ENCODE data around the gene COL19A1.
A peak's percentile ranks its signal among the peaks of the same experiment; 100 is the strongest.
"Not testable (repeated sequence)": the region's sequence is repeated elsewhere in the genome, so short reads cannot be mapped to it uniquely, and the experiment has no call there.

Gene COL19A1

DNA sequence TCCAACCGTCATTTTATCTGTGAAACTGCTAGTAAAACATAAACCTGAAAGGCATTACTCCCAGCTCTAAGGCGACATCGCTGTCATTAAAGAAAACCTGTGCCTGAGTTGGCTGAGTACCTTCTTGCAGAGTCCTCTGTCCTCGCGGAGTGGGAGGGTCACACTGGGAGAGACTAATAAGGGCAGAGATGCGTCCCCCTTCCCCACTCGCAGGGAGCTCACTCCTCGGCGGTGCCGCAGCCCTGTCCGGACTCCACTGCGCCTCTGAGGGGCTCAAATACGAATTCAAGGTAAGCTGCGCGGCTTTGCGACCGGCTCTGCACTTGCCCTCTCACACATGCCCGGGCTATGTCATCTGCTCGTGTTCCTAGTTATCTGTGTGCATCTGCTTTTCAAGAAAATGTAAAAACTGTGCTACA is at the start of gene COL19A1:
Gene COL19A1 (plus strand): TSS at position 206 of the 419 bp plus-strand sequence. CDS start 13,012 bp downstream, outside the sequence.
- peak; percentile 17 for DNase-seq

DNA sequence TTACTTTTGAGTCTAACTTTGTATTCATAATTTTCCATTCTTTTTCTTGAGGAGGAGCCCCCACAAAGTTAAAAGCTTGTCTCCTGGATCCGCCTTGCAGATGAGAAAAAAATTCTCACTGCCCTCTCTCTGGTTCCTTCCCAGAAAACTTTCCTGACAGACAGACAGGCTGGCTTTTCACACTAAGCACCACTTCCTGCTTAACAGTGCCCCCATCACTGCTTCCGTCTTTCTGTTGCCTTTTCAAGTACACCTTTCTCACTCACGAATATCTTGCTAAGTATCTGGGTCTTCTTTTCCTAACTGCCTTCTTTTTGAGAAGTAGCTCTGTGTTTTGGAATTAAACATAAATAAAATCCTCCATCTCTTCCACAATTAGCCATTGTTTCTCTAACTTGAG is 49.8 kb upstream of the COL19A1 start:
- DNase-seq: no peak

DNA sequence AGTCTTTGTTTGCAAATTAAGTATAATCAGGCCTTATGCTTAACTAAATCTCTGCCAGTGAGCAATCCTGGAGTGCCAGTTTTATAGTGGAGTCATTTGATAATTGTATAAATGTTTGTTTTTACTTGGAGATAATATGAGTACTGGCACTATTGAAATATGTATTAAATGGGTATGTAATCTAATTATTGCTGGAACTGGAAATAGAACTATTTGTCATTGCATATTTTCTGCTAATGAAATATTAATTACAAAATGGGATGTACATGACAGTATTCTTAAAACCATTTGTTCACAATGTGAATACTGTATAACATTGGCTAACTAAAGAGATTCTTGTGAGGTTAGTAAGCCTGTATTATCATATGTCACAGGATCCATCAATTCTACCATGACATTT is 49.0 kb upstream of the COL19A1 start:
- no peak for DNase-seq

DNA sequence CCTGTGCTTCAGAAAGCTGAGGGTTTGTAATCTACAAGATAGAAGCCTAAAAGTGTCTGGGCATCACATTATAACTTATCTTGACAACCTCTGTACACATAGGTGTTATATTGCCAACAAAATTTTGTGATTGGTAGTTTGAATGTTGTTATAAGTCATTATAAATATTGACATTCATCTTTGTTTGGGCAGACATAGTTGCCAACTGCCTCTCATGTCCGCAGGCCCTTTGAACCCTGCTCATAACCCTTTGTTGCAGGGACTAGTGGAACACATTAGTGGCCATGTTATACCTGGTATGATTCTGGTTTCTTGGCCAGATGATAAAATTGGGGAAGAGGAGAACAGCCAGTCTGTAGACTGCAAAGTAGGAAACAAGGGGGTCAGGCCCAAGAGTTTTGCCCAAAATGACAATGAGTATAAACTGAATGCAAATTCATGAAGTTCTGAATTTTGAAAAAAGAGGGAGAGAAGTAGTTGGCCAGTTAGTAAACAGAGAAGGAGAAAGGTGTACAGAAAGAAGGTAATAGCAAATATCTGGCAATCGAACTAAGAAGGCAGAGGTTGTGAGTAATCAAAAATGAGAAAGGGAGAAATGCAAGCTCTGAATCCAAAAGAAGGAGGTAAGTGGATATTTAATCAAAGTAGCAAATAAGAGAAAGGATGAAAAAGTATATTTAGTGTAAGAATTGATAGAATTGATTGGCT is 48.0 kb upstream of the COL19A1 start:
- DNase-seq: no peak

DNA sequence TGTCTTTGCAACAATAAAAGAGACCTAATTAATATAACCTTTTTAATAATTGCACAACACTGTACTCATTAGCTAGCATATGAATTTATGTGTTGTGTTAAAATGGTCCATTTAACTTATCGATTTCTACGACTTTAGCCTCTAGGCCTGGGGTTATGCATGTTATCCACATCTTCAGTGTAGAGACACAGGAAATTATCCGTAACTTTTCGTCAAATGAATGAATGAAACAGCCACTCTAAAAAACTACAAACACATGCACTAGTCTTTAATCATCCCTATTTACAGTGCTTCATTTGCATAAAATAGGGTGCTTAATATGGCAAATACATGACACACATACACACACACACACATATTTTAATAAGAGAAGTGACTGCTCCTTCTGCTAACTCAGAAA is 47.2 kb upstream of the COL19A1 start:
- no peak for DNase-seq

DNA sequence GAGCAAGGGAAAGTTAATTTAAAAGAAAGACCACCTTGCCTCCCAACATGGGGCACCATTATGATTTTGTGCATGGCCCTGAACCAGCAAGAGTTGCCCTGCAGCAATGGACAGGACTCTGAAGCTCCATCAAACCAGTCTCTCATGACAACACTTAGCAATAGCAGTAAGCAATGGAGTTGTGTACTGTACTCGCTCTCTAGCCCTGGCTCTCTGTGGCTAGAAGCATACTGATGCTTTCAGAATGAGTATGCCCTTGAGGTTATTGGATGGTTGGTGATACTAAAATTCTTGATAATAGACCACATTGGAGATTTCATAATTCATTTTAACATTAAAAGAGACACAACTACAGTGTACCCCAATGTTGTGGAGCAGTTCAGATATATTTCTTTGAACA is 46.3 kb upstream of the COL19A1 start:
- DNase-seq: no peak

DNA sequence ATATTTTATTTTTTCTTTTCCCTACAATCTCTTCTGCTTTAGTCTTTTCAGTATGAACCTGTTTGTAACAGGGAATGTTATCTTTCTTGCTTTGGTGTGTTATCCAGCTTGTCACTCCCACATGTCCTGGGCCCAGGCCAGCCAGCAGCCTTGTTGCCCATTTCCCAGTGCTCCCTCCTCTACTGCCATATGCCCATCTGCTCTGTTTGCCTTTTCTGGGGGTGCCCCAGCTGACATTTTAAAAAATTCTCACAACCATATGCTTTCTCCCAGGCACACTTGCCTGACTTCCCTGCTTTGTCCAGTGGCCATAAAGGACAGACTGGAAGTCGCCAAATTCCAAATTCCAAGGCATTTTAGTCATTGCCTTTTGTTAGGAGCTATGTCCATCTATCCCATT is 45.9 kb upstream of the COL19A1 start:
- DNase-seq: no peak

DNA sequence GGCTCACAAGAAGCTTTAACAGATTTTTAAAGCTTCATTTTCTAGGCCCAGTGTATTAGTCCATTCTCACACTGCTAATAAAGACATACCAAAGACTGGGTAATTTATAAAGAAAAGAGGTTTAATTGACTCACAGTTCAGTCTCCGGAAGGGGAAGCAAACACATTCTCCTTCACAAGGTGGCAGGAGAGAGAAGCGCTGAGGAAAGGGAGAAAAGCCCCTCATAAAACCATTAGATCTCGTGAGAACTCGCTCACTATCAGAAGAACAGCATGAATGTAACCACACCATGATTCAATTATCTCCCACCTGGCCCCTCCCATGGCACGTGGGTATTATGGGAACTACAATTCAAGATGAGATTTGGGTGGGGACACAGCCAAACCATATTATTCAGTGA is 42.0 kb upstream of the COL19A1 start:
- not testable (repeated sequence) for DNase-seq

DNA sequence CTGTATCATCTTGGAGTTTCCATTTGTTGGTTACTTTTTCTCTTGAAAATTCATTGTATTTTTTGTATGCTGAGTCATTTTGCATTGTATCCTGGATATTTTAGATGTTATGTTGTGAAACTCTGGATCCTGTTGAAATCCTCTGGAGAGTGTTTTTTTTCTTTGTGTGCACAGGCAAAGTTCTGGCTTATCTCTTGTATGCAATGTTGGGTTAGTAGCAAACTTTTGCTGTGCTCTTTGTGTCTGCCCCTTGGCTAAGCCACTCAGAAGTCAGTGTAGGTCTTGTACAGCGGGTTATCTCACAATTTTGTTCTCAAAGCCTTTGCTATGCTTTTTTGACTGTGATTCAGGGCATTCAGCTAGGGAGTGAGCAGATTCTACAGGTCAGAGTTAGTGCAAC is 40.5 kb upstream of the COL19A1 start:
- DNase-seq: no peak

DNA sequence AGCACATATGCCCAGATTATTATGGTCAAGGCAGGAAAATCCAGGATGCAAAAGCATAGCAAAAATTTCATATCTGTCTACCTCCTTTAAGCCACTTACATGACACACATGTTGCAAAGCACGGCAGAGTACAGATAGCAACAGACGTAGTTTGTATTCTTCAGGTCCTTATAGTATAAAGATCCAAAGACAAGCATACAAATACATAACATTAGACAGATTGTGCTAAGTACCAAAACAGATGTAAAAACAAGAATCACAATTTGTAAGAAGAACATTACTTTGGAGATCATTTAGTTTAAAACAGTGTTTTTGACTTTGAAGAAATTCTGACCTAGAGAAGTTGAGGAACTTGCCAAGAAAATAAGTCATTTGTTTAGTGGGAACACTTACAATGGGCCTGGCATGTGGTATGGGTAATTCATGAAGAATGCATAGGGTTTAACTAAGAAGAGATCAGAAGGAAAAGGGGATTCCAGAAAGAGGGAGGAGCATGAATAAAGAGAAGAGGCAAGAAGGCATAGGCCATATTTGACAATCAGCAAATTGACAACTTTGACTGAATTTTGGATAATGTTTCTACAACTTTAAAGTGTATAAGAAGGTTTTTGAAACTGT is 39.0 kb upstream of the COL19A1 start:
- no peak for DNase-seq

DNA sequence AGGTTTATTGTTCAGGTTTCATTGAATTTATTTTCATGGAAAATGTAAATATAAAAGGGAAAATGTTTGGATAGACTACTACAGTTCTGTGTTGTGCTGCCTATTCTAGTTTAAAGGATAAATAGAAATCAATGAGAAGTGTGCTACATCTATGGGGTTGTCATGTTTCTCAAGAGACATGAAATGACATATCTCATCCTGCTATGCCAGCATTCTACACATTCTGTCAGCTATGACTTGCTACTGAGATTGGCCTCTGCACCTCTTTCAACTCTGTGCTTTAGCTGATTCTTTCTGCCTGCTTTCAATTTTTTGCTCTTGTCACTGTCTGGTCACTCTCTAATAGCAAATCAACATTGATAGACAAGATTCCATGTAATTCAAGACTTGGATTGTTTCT is 33.8 kb upstream of the COL19A1 start:
- DNase-seq: no peak

DNA sequence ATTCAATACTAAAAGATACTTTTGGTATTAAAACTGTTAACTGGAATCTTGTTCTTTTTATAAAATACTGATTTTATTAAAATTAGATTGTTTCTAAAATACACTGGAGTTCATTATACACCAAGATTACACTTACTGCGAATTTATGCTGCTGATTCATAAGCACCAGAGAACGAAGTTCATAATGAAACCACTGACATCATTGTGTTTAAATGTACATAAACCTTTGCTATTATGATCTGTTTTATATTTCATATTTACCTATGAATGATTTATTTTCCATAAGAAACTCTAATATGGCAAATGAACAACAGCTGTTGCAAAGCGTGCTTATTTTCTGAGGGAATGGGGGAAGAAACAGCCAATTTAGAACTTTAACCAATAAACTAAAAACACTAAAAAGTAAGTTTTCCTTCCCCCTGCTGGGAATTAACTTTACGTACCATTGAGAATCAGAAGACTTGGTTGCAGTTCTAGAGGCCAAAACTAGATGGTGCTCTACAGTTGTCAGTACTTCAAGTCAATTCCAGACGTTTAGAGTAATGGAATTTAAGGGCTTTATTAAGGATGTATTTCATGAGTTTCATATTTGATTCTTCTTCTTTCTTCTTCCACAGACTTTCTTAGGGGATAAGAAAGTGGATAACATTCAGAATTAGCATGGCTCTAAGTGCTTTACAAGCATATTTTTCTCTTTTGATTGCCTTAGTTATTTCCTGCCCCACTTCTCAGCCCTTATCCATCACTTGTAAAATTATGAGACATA is 30.8 kb upstream of the COL19A1 start:
- peak; percentile 34 for DNase-seq

DNA sequence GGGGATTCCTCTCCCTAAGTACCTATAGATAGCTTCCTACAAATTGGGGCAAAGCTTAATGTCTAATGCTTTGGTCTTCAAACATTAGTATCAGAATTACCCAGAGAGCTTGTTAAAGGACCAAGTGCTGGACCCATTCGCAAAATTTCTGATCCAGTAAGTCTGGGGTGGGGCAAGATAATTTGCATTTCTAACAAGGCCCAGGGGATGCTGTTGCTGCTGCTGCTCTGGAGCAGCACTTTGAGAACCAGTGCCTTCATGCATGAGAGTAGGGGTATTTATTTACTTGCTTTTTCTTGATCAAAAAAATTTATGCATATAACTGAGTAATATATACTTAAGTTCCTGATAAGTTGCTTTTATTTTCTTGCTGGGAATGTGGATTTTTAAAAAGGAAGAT is 24.5 kb upstream of the COL19A1 start:
- no peak for DNase-seq

DNA sequence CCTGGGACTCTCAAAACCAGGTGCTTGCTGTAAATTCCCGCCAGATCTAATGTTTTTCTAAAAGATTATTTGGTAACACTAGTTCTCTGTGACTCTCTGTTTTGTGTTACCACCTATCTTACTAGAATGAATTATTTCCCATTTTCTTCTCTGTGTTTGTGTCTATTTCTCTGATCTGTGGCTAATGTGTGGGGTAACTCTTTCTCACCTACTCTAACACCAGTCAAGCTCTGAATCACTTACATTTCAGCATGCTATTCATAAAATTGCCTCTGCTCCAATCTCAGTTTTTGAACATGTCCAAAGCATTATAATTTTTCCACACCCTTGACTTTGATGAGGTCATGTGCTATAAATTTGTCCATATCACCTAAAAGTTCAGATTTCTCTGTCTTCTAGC is 23.2 kb upstream of the COL19A1 start:
- DNase-seq: no peak

DNA sequence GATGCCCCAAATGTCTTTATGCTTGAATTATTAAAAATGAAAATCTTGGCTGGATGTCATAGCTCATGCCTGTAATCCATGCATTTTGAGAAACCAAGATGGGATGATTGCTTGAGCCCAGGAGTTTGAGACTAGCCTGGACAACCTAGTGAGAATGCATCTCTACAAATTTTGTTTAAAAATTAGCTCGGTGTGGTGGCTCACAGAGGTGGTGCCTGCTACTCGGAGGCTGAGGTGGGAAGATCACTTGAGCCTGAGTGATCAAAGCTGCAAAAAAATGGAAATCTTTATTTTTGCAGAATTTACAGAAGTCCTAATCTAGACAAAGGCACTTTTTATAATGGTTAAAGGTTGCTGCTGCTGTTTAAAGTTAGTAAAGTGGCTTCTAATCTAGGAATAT is 20.0 kb upstream of the COL19A1 start:
- DNase-seq: no peak

DNA sequence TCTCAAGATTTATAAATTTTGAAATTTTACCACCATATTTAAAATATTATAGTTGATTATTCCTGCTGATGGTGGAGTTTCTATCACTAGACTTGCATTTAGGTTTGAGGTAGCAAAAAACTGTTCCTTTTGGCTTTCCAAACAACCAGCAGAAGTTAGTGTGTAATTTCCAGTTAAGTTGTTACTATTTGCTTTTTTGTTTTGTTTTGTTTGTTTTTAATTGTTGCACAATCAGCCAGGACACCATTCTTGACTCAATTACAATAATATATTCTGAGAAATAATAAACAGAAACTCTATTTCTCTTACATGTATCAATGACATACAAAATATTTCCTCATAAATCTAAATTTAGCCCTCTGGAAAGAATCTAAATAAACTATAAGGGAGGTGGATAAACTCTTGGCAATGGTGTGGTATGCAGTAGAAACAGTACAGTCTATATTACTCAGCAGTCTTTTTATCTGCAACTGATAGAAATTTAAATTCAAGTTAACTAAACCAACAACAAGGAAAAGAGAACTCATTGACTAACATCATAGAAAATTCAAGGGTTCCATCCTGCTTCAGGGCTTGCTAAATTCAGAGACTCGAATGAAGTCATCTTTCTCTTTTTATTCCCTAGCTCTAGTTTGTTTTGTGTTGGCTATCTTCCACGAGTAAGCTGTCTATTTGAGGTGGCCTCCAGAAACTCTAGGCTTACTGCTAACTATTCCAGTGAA is 19.4 kb upstream of the COL19A1 start:
- DNase-seq: no peak

DNA sequence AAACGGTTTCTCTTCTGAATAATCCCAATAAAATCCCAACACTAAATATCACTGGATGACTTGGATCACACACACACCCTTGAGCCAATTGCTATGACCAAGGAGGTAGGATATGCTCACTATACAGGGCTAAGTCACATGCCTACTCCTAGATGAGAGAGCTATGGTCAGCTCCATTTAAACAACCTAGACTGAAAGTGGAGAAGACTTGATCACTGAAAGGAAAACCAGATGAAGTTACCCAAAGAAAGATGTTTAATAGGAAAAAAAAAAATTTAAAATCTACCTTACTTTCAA is 18.9 kb upstream of the COL19A1 start:
- no peak for DNase-seq

DNA sequence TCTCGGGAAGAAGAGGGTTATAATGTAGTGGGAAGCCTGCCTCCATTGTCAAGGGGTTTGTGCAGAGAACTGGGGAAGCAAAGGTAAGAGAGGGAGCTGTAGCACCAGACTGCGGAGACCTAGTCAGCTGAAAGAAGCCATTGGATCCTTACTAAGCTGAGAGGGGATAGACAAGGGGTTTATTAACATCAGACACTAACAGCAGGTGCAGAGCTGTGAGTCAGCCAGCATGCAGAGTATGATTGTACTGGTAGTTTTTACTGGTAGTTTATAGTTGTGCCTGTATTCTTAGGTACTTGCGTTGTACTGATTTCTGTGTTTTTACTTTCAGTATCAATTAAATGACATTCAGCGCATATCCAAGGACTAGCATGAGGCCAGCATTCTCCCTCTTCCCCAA is 17.8 kb upstream of the COL19A1 start:
- DNase-seq: no peak

DNA sequence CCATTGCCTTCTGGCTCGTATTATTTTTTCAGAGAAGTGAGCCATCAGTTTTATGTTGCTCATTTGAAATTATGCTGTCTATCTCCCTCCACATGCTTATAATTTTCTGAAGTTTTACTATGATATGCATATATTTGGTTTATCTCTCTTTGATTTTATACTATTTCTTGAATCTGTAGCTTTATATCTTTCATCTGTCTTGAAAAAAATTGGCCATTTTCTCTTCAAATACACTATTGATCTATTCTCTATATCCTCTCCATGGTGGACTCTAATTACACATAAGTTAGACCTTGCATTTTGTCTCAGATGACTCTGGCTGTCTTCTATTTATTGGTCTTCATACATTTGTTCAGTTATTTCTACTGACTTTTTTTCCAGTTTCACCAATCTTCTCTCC is 13.7 kb upstream of the COL19A1 start:
- no peak for DNase-seq

DNA sequence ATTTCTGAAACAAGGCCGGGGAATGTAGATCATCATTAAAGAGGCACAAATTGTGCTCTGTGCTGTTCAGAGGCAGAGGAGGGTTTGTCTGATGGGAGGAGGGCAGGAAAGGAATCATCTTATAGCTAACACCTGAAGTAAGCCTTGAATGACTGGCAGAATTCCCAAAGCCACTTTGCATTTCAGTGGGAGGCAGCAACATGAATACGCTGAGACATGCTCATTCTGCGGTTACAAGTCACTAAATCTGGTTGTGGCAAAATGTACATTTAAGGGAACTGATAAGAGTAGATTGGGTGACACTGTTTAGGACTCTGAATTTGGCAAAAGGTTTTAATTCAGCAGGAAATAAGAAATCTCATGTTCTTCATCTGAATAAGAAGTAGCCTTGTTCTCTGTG is 4.4 kb upstream of the COL19A1 start:
- peak; percentile 35 for DNase-seq

DNA sequence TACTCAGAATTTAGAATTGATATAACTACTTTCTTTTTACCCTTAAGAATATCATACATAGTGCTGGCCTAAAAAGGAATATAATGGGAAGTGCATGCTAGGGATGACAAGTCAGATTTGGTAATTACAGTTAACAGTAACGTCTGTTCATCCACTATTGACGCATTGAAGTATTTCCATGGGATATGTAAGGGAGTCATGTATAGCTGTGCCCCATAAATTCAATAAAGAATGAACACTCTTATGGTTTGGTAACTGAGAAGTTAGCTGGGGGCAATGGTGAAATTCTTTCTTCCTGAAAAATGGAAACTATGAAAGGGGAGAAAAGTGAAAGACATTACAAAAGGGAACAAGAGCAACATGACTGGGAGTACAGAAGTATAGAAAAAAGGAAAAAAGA is 2.6 kb upstream of the COL19A1 start:
- DNase-seq: no peak

DNA sequence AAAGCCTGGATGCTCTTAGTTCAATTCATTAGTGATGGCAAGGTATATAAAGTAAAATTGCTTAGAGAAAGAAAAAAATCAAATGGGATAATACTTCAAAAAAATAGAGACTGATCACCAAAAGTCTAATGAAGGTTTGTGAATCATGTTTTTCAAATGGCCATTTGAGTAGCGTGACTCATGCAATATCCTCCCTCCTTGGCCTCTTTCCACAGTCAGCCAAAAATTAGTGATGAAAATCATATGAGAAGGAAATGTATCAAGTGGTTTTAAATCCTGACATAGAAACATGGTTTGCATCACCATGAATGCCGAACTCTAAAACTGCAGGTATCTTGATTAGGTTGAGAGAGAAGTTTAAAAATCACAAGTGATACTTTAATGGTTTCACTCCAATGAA is 1.2 kb upstream of the COL19A1 start:
- DNase-seq: no peak

DNA sequence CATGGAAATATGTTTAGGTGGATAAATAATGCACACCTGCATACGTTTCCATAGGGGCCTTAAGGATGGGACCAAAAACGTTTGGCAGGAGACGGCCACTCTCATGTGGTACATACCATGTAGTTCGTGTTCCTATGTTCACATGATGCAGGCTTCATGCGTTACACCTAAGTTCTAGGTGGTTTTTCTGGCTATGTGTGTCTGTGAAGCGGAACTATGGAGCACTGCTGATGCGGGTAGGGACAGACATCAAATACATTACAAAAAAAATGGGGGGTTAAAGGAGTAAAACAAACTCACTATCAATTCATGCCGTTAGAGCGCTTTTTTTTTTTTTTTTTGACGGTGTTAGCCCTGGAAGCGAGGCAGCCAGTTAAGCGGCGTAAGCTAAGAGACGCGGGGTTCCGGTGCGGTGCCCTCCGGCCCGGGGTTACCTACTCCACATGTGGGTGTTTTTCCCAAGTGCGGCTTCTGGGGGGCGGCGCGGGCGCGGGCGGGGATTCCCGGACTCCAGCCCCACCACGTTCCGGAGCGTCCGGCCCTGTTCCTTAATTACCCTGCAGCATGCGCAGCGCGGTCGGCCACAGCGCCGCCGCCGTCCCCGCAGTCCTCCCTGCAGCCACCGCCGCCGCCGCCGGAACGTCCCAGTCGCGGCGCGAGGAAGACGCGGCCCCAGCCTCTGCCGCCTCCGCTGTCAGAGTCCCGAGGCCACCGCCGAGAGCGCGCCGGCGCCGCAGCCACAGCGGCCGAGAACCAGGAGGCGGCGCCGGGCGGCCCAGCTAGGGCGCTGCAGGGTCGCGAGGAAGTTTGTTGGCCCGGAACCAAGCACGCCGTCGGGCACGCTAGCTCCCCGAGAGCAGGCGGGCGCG is 648 bp downstream of the COL19A1 start:
- DNase-seq: peak; percentile 68
